Breast epithelium (tissue), 3 donors: Measurements from ENCODE around the gene LRRC75B.

ENCODE experiments used
- CTCF ChIP-seq, 3 donors: fragments of 450-650 bp; IDR thresholded peaks; one replicate each; pipeline ENCODE4 v1.5.1; 2016 to 2017; ENCODE audit warnings: antibody characterized with exemption in 3 of 3, mild to moderate bottlenecking in 3 of 3, moderate library complexity in 3 of 3
- POLR2AphosphoS5 ChIP-seq, 3 donors: sonication (generic); formaldehyde crosslinking; IDR thresholded peaks; one replicate each; pipeline ENCODE4 v1.6.1; 2017; ENCODE audit warnings: antibody characterized with exemption in 3 of 3

GRCh38 chr22:24601217-24602104 is 8.6 kb upstream of the LRRC75B start:
- TF ChIP-seq POLR2AphosphoS5 (IDR thresholded peaks at IDR 0.05), result no peak
- no peak for TF ChIP-seq CTCF (IDR thresholded peaks at IDR 0.05)
